Body of pancreas (tissue), 4 donors: ENCODE measurements around the gene DBF4B. TPM values are rescaled to one million over a fixed set of nuclear protein-coding genes. Genes with fewer than 3 reads are reported as not detected.
"Not testable (repeated sequence)": the region's sequence is repeated elsewhere in the genome, so short reads cannot be mapped to it uniquely, and the experiment has no call there.

Source experiments
- ATAC-seq: fragments of 150-250 bp; one replicate; pipeline ENCODE4 v1.9.1; 2016
- DNase-seq, 4 donors: peaks; one replicate each; pipeline ENCODE4 v3.0.0-alpha.2; 2019
- H3K27ac ChIP-seq, 4 donors: fragments of 200-600 bp; sonication (generic); 1 replicate in 3 of 4; 2 replicates in 1 of 4; pipeline versions ENCODE4 v1.5.1 to v1.6.1; 2016 to 2019; ENCODE audit warnings: mild to moderate bottlenecking in 1 of 4, mixed read lengths in 1 of 4, moderate library complexity in 1 of 4
- H3K27me3 ChIP-seq, 2 donors: fragments of 200-600 bp; sonication (generic); one replicate each; pipeline ENCODE4 v1.6.0; 2016; ENCODE audit warnings: mild to moderate bottlenecking in 1 of 2
- H3K36me3 ChIP-seq, 2 donors: fragments of 200-600 bp; sonication (generic); replicated peaks in 1 of 2; 2 replicates each; pipeline ENCODE4 v1.5.1; 2016; ENCODE audit warnings: low read depth in 2 of 2; ENCODE audit not compliant: insufficient read depth in 1 of 2
- H3K4me1 ChIP-seq: fragments of 200-600 bp; sonication (generic); one replicate; pipeline ENCODE4 v1.6.0; 2016
- H3K4me3 ChIP-seq, 2 donors: fragments of 200-600 bp; sonication (generic); 1 replicate in 1 of 2; 2 replicates in 1 of 2; pipeline ENCODE4 v1.5.1; 2016 to 2019
- H3K9me3 ChIP-seq, 3 donors: fragments of 200-600 bp; sonication (generic); 1 replicate in 2 of 3; 2 replicates in 1 of 3; pipeline ENCODE4 v1.5.1; 2016
- CTCF ChIP-seq, 7 experiments: fragments of 450-650 bp in 4 of 7; fragments of 200-600 bp in 3 of 7; sonication (generic) in 3 of 7; IDR thresholded peaks; one replicate each; pipeline ENCODE4 v1.5.1; 2016 to 2019; ENCODE audit warnings: antibody characterized with exemption in 7 of 7
- POLR2A ChIP-seq, 3 donors: fragments of 450-650 bp; IDR thresholded peaks; one replicate each; pipeline ENCODE4 v1.6.1; 2016; ENCODE audit warnings: antibody characterized with exemption in 3 of 3, mild to moderate bottlenecking in 2 of 3
- WGBS, 2 donors: methylation state at CpG; one replicate each; pipeline ENCODE4 v1.1.5; 2017; 5-methylcytosine and 5-hydroxymethylcytosine counted together
- intact Hi-C: fragments of 100-400 bp; cut with DNase I; formaldehyde crosslinking; loops from one replicate; pipeline ENCODE4 v1.15.1; 2023
- total RNA-seq, 2 donors: library from RNA; depleted of rRNA; stranded (reverse); fragments of >200 nt; gene quantifications; one replicate each; pipeline ENCODE4 v1.1.0, GENCODE V29; 2016

DBF4B gene
- total RNA-seq, 2 donors from 2014 or later, result 2.0 to 3.4 TPM

- Histone ChIP-seq H3K4me1 (peaks cover 19% of the 10 kb centered on the region), H3K36me3 (no peaks in the 10 kb centered on the region), H3K27ac (no peak overlapping the region), H3K9me3 (no peaks in the 10 kb centered on the region), H3K27me3 (no peaks in the 10 kb centered on the region), H3K4me3 (no peak overlapping the region)
- ATAC-seq, result no peak
- intact Hi-C loops, result no loop called here
- WGBS, 2 donors, result 86 to 95% methylated on average over 1 of the region's 1 CpG
- TF ChIP-seq CTCF (IDR thresholded peaks at IDR 0.05) (no peak), POLR2A (IDR thresholded peaks at IDR 0.05) (no peak)
- no peak for DNase-seq
Measured at GRCh38 chr17:44687756-44688155, 20.7 kb upstream of the DBF4B start.

GRCh38 chr17:44688200-44688599 is 20.3 kb upstream of the DBF4B start:
- Histone ChIP-seq H3K9me3 (no peaks in the 10 kb centered on the region), H3K4me3 (no peak overlapping the region), H3K27me3 (no peaks in the 10 kb centered on the region), H3K27ac (no peak overlapping the region), H3K4me1 (peaks cover 19% of the 10 kb centered on the region), H3K36me3 (no peaks in the 10 kb centered on the region)
- DNase-seq, result no peak
- TF ChIP-seq POLR2A (IDR thresholded peaks at IDR 0.05) (no peak), CTCF (IDR thresholded peaks at IDR 0.05) (no peak)
- intact Hi-C loops, result no loop called here
- ATAC-seq, result no peak
- 90 to 92% methylated on average over 2 of the region's 2 CpGs for WGBS, 2 donors

GRCh38 chr17:44688675-44689476 is 19.6 kb upstream of the DBF4B start:
- H3K27me3 ChIP-seq, result no peaks in the 10 kb centered on the region
- no peak for ATAC-seq
- H3K9me3 ChIP-seq, result no peaks in the 10 kb centered on the region
- intact Hi-C loops, result no loop called here
- TF ChIP-seq POLR2A (IDR thresholded peaks at IDR 0.05), result no peak
- no peak for TF ChIP-seq CTCF (IDR thresholded peaks at IDR 0.05)
- peaks cover 19% of the 10 kb centered on the region for H3K4me1 ChIP-seq
- WGBS, 2 donors, result 1 to 2% methylated on average over 10 to 13 of the region's 13 CpGs
- no peaks in the 10 kb centered on the region for H3K36me3 ChIP-seq
- DNase-seq, result no peak
- peak overlapping the region; percentile 55 to 84 for H3K4me3 ChIP-seq
- peak overlapping the region; percentile 28 to 69 (median 56) for H3K27ac ChIP-seq

GRCh38 chr17:44689477-44690217 is 18.8 kb upstream of the DBF4B start, which contains the start of gene CCDC43:
Gene CCDC43, minus strand, starts transcription at chr17:44689776. Its CDS starts 23 bp downstream, at chr17:44689753.
- H3K36me3 ChIP-seq, result no peaks in the 10 kb centered on the region
- TF ChIP-seq CTCF (IDR thresholded peaks at IDR 0.05) (peak in 1 of 7 experiments; percentile 10), POLR2A (IDR thresholded peaks at IDR 0.05) (peak; percentile 53 to 84 (median 70))
- ATAC-seq (peak; percentile 98), DNase-seq (peak; percentile 85 to 94 (median 91))
- no peaks in the 10 kb centered on the region for H3K27me3 ChIP-seq
- no peaks in the 10 kb centered on the region for H3K9me3 ChIP-seq
- H3K4me3 ChIP-seq, result peak within 1 kb of the TSS; percentile 55 to 84
- peak within 1 kb of the TSS; percentile 28 to 69 (median 56) for H3K27ac ChIP-seq
- 0 to 1% methylated on average over 16 to 47 of the region's 51 CpGs for WGBS, 2 donors
- H3K4me1 ChIP-seq, result peaks cover 19% of the 10 kb centered on the region
- intact Hi-C loops, result no loop called here

- H3K4me3 ChIP-seq, H3K36me3 ChIP-seq, ATAC-seq, H3K9me3 ChIP-seq, H3K27ac ChIP-seq, H3K27me3 ChIP-seq, intact Hi-C loops: not testable (repeated sequence)
- 77 to 82% methylated on average over 21 of the region's 21 CpGs for WGBS, 2 donors
- peak in 1 of 4 donors; percentile 7 for DNase-seq
- peaks cover 19% of the 10 kb centered on the region for H3K4me1 ChIP-seq
Measured at GRCh38 chr17:44690746-44691306, 17.6 kb upstream of the DBF4B start.
